Caco-2 (cell line): ENCODE results near the gene SMIM36. TPM values are rescaled to one million over a fixed set of nuclear protein-coding genes. Genes with fewer than 3 reads are reported as not detected.

ENCODE experiments used
- BruUV-seq: library from RNA; stranded (reverse); fragments of 400-500 nt; replicated peaks from 2 replicates; lab custom pipeline; 2021; lab: Mats Ljungman, UMichigan
- CTCF ChIA-PET: fragments of 300-600 bp; sonication (Branson Sonifier 250); formaldehyde crosslinking; loops from one replicate; lab custom pipeline; 2022; ENCODE audit warnings: antibody characterized with exemption; lab: Charles Lee
- POLR2A ChIA-PET: fragments of 300-600 bp; sonication (Branson Sonifier 250); formaldehyde crosslinking; loops from one replicate; lab custom pipeline; 2022; ENCODE audit warnings: antibody characterized with exemption; lab: Charles Lee
- DNase-seq, 2 experiments: peaks; one replicate each; pipeline versions ENCODE4 v3.0.0 to v3.0.0-alpha.2; 2020 to 2022
- H3K27me3 ChIP-seq: replicated peaks from 2 replicates; pipeline ENCODE4 v1.6.0; 2011; ENCODE audit warnings: low read length; ENCODE audit not compliant: control insufficient read depth, insufficient read depth
- H3K36me3 ChIP-seq: 2 replicates; pipeline ENCODE4 v1.5.1; 2011; ENCODE audit warnings: low read length; ENCODE audit not compliant: control insufficient read depth, insufficient read depth
- H3K4me1 ChIP-seq: fragments of 250-450 bp; sonication (Bioruptor Pico); 2 replicates; pipeline ENCODE4 v1.5.1; 2020; ENCODE audit warnings: mild to moderate bottlenecking
- H3K4me3 ChIP-seq: 2 replicates; pipeline ENCODE4 v1.5.1; 2011; ENCODE audit warnings: low read depth, mild to moderate bottlenecking, control low read depth, low read length
- H3K9me3 ChIP-seq: fragments of 250-450 bp; sonication (Bioruptor Pico); 2 replicates; pipeline ENCODE4 v1.5.1; 2020; ENCODE audit warnings: mild to moderate bottlenecking, moderate library complexity
- H3K27ac Mint-ChIP-seq: one replicate; pipeline ENCODE4 v1.8.0; 2022; ENCODE audit warnings: mixed read lengths; ENCODE audit not compliant: unreplicated experiment
- H3K27me3 Mint-ChIP-seq: one replicate; pipeline ENCODE4 v1.8.0; 2022; ENCODE audit warnings: mixed read lengths; ENCODE audit not compliant: insufficient read depth, unreplicated experiment
- H3K36me3 Mint-ChIP-seq: one replicate; pipeline ENCODE4 v1.8.0; 2022; ENCODE audit warnings: mild to moderate bottlenecking, mixed read lengths; ENCODE audit not compliant: insufficient read depth, unreplicated experiment
- H3K4me1 Mint-ChIP-seq: one replicate; pipeline ENCODE4 v1.8.0; 2022; ENCODE audit warnings: low read depth, mixed read lengths; ENCODE audit not compliant: unreplicated experiment
- H3K4me3 Mint-ChIP-seq: one replicate; pipeline ENCODE4 v1.8.0; 2022; ENCODE audit warnings: mild to moderate bottlenecking, moderate library complexity, mixed read lengths; ENCODE audit not compliant: unreplicated experiment
- H3K9me3 Mint-ChIP-seq: one replicate; pipeline ENCODE4 v1.8.0; 2022; ENCODE audit warnings: mixed read lengths; ENCODE audit not compliant: unreplicated experiment
- intact Hi-C: fragments of 100-400 bp; cut with micrococcal nuclease; formaldehyde crosslinking; loops from one replicate; pipeline ENCODE4 v1.10.0; 2022; ENCODE audit not compliant: unreplicated experiment
- total RNA-seq: library from RNA; stranded (reverse); gene quantifications from 2 replicates; pipeline ENCODE4 v1.2.3, GENCODE V29; 2022
- TF ChIP-seq, protein P1 (sequence below), 2 experiments: fragments of 200-600 bp in 1 of 2; IDR thresholded peaks; 1 replicate in 1 of 2; 2 replicates in 1 of 2; pipeline versions ENCODE4 v1.5.1 to v1.8.0; 2011 to 2022; ENCODE audit warnings: antibody characterized with exemption in 1 of 2, control low read depth in 1 of 2, inconsistent platforms in 1 of 2, low read depth in 1 of 2, low read length in 1 of 2, mild to moderate bottlenecking in 1 of 2, moderate library complexity in 1 of 2; ENCODE audit not compliant: insufficient read depth in 1 of 2, severe bottlenecking in 1 of 2, unreplicated experiment in 1 of 2

Gene SMIM36
- total RNA-seq, 1 experiment from 2014 or later = not detected

GRCh38 chr17:55410722-55411462 lies 100.4 kb downstream of the SMIM36 start:
- CTCF ChIA-PET = no interaction called here
- H3K36me3 ChIP-seq = peaks cover 6% of the 10 kb centered on the region
- no peak for DNase-seq
- TF ChIP-seq, protein P1, sequence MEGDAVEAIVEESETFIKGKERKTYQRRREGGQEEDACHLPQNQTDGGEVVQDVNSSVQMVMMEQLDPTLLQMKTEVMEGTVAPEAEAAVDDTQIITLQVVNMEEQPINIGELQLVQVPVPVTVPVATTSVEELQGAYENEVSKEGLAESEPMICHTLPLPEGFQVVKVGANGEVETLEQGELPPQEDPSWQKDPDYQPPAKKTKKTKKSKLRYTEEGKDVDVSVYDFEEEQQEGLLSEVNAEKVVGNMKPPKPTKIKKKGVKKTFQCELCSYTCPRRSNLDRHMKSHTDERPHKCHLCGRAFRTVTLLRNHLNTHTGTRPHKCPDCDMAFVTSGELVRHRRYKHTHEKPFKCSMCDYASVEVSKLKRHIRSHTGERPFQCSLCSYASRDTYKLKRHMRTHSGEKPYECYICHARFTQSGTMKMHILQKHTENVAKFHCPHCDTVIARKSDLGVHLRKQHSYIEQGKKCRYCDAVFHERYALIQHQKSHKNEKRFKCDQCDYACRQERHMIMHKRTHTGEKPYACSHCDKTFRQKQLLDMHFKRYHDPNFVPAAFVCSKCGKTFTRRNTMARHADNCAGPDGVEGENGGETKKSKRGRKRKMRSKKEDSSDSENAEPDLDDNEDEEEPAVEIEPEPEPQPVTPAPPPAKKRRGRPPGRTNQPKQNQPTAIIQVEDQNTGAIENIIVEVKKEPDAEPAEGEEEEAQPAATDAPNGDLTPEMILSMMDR (IDR thresholded peaks at IDR 0.05; ENCODE audit: insufficient read depth in 1 of 2, low read depth in 1 of 2, low read length in 1 of 2, severe bottlenecking in 1 of 2, unreplicated experiment in 1 of 2) = no peak
- H3K4me3 ChIP-seq = no peak overlapping the region
- H3K27me3 Mint-ChIP-seq = no peaks in the 10 kb centered on the region
- peak overlapping the region; percentile 72 for H3K27ac Mint-ChIP-seq
- peaks cover 35% of the 10 kb centered on the region for H3K4me1 ChIP-seq
- no peak overlapping the region for H3K4me3 Mint-ChIP-seq
- no TSS peak for BruUV-seq
- H3K9me3 Mint-ChIP-seq = no peaks in the 10 kb centered on the region
- no peaks in the 10 kb centered on the region for H3K27me3 ChIP-seq
- H3K9me3 ChIP-seq = no peaks in the 10 kb centered on the region
- H3K36me3 Mint-ChIP-seq = peaks cover 79% of the 10 kb centered on the region
- intact Hi-C loops = no loop called here
- peaks cover 33% of the 10 kb centered on the region for H3K4me1 Mint-ChIP-seq
- POLR2A ChIA-PET = no interaction called here

GRCh38 chr17:55409030-55409800 lies 102.0 kb downstream of the SMIM36 start:
- H3K27me3 ChIP-seq = no peaks in the 10 kb centered on the region
- peaks cover 93% of the 10 kb centered on the region for H3K36me3 Mint-ChIP-seq
- TF ChIP-seq, protein P1 (IDR thresholded peaks at IDR 0.05; ENCODE audit: insufficient read depth in 1 of 2, low read depth in 1 of 2, low read length in 1 of 2, severe bottlenecking in 1 of 2, unreplicated experiment in 1 of 2) = no peak
- H3K4me3 Mint-ChIP-seq = no peak overlapping the region
- no peaks in the 10 kb centered on the region for H3K27me3 Mint-ChIP-seq
- H3K4me1 Mint-ChIP-seq = peaks cover 23% of the 10 kb centered on the region
- ChIA-PET POLR2A (interaction anchor here (0.6 kb wide), 1 partner anchor 66 kb away, joined by 3 read pairs; no protein-coding TSS in a partner anchor), CTCF (interaction anchor here (1.5 kb wide), 1 partner anchor 105 kb away, joined by 4 read pairs; no protein-coding TSS in a partner anchor)
- no peaks in the 10 kb centered on the region for H3K9me3 ChIP-seq
- peak overlapping the region; percentile 72 for H3K27ac Mint-ChIP-seq
- peaks cover 7% of the 10 kb centered on the region for H3K36me3 ChIP-seq
- H3K9me3 Mint-ChIP-seq = no peaks in the 10 kb centered on the region
- no peak overlapping the region for H3K4me3 ChIP-seq
- peaks cover 35% of the 10 kb centered on the region for H3K4me1 ChIP-seq
- no TSS peak for BruUV-seq
- DNase-seq = no peak
- intact Hi-C loops = loop anchor here (2.0 to 5.0 kb wide), 2 partner anchors 46 to 88 kb away; no protein-coding TSS in a partner anchor
